Measurements from ENCODE around the gene C19orf33.

Gene C19orf33

DNA sequence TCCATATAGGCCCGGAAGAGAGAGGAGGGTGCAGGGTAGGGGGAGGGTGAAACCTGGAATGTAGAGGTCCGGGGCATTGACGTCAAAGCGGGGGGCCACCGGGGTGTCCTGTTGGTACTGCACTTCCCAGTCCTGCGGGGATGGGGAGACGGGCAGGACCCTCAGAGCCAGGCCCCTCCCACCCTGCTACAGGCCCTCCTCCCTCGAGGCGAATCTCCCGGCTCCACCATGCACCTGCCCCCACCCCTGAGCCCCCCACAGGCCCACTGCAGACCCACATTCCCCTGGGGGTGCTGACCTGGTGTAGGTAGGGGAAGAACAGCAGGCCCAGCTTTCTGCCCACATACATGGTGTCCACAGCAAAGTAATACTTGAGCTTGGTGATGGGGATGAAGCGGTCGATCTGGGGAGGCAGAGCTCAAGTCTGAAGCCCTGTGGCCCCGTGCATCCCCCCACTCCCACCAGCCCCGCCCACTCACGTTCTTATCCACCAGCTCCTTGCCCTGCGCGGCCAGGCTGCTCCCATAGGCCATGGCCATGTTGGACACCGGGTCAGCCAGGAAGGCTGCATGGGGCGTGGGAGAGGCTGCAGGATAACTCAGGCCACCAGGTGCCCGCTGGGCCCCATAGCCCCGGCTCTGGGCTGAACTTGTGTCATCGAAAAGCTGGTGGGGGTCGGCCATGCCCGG is 5.0 kb downstream of the C19orf33 start:
- no peak for DNase-seq (ENCODE audit: low read depth)

GRCh38 chr19:38309615-38310278 is 5.7 kb downstream of the C19orf33 start:
- no peak for DNase-seq (ENCODE audit: low read depth)

- DNase-seq (ENCODE audit: low read depth): no peak
Observed at GRCh38 chr19:38310279-38310670, 6.2 kb downstream of the C19orf33 start.

DNA sequence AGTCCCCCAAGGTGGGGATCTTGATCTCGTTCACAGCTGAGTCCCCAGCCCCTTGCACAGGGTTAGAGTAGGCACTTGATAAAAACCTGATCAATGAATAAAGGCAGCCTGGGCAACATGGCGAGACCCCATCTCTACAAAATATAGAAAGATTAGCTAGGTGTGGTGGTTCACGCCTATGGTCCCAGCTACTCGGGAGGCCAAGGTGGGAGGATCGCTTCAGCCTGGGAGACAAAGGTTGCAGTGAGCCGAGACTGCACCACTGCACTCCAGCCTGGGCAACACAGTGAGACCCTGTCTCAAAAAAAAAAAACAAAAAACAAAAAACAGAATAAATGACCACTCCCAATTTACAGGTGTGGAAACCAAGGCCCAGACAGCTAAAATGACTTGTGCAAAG is 6.9 kb downstream of the C19orf33 start:
- DNase-seq (ENCODE audit: low read depth): no peak

- DNase-seq (ENCODE audit: low read depth): peak; percentile 98
Observed at GRCh38 chr19:38315657-38316476, 11.8 kb downstream of the C19orf33 start, which contains the start of gene YIF1B. YIF1B (minus strand) TSS chr19:38315947; CDS start chr19:38315917, 30 bp downstream.

DNA sequence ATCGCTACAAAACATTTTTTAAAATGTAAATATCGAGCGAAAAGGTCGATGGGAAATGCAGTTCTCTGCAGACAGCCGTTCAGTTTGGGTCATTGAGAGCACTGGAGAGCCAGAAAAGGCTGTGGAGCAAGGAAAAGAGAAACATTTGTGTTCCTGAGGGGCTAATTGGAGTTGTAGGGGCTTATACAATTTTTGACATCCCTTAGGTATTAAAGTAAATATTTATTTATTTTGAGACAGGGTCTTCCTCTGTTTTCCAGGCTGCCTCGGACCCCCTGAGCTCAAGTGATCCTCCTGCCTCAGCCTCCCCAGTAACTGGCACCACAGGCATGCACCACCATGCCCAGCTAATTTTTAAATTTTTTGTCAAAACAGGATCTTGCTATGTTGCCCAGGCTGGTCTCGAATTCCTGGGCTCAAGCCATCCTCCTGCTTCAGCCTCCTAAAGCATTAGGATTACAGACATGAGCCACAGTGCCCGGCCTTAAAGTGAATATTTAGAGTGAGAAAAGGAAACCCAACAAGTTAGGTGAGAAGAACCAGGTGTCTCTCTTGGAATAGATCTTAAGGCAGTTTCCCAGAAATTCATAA is 12.5 kb downstream of the C19orf33 start:
- DNase-seq (ENCODE audit: low read depth): no peak

- no peak for DNase-seq (ENCODE audit: low read depth)
Observed at GRCh38 chr19:38317104-38317612, 13.1 kb downstream of the C19orf33 start.

DNA sequence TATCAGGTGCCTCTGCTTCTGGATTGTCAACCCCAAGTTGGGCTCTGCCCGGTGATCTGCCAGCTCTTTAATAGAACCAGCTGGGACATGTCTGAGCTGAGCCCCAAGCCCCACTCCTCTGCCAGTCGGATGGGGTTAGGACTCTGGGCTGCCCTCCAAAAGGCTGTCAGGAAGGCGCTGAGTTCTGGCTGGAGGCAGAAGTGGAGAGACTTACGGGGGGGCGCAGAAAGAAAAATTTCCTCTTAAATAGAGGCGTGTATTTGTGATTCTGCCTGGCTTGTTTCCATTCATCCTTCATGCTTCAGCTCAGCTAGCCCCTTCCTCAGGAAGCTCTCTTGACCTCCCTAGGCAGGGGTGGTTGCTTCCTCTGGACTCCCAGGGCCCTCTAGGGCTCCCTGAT is 14.6 kb downstream of the C19orf33 start:
- no peak for DNase-seq (ENCODE audit: low read depth)

- DNase-seq (ENCODE audit: low read depth): no peak
Observed at GRCh38 chr19:38319421-38320258, 15.6 kb downstream of the C19orf33 start, which contains the start of gene KCNK6. KCNK6 (plus strand) TSS chr19:38319845; CDS start chr19:38319951, 106 bp downstream.

DNA sequence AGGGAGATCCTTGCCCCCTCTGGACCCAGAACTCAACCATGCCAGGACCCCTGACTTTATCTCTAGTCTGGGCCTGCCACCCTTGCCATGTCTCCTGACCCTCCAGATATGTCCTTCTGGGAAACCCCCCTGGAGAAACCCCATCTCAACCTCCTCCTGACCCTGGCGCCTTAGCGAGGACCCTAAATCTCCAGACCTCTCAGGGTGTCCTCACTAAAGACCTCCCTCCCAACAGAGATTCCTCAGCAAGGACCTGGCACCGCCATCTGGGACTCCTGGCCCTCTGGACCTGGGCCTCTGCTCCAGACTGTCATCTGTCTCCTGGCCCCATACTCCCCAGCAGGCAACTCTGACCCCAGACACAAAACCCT is 16.9 kb downstream of the C19orf33 start:
- DNase-seq (ENCODE audit: low read depth): no peak

DNA sequence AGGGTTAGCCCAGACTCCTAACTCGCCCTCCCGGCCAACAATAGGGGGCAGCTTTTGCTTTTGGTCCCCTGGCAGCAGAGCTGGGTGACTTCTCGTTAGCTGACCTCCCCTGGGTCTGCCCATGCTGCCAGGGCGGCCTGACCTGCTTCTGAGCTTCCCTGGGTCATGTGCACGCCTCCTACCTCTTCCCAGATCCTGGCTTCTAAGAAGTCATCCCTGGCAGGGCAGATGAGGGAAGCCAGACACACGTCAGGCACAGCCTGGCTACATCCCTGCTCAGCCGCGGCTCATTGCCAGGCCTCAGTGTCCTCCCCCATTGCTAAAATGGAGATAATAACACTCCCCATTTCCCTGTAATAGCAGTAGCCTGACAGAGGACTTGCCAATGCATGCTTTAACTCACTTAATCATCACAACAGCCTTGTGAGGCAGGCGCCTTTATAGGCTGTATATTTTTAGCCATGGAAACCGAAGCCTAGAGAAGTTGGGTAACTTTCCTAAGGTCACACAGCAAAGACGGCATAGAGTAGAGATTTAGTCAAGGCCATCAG is 17.7 kb downstream of the C19orf33 start:
- DNase-seq (ENCODE audit: low read depth): peak; percentile 36

- no peak for DNase-seq (ENCODE audit: low read depth)
Observed at GRCh38 chr19:38323291-38323690, 19.2 kb downstream of the C19orf33 start.

DNA sequence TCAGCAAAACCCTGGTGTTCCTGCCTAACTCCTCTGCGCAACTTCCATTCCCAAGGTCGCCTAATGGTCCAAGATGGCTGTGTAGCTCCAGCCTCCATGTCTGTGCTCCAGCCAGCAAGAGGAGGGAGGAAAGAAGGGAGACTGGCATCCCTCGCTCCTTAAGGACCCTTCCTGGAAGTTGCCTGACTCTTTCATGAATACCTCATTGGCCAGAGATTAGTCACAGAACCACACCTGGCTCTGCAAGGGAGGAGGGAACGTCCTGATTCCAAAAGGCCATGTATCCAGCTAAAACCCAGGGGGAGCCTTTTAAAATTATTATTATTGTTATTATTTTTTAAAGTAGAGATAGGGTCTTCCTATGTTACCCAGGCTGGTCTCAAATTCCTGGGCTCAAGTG is 20.4 kb downstream of the C19orf33 start:
- DNase-seq (ENCODE audit: low read depth): no peak

DNA sequence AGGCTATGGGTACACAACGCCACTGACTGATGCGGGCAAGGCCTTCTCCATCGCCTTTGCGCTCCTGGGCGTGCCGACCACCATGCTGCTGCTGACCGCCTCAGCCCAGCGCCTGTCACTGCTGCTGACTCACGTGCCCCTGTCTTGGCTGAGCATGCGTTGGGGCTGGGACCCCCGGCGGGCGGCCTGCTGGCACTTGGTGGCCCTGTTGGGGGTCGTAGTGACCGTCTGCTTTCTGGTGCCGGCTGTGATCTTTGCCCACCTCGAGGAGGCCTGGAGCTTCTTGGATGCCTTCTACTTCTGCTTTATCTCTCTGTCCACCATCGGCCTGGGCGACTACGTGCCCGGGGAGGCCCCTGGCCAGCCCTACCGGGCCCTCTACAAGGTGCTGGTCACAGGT is 22.5 kb downstream of the C19orf33 start:
- no peak for DNase-seq (ENCODE audit: low read depth)

DNA sequence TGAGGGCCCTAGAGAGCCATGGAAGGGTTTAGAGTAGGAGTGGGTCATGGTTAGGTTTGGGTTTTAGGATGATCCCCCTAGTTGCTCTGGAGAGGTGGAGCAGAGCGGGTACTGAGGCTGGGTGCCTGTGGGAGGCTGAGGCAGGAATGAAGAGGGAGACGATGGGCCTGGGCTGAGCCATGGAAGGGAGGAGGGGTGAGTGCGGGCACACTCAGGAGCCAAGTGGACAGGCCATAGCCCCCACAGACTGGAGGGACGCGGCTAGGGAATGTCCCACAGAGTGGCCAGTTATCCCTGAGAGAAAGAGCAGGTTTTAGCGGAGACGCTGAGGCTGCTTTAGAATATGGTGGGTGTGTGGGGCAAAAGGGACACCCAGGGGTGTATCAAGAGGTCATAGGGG is 25.6 kb downstream of the C19orf33 start:
- DNase-seq (ENCODE audit: low read depth): no peak

DNA sequence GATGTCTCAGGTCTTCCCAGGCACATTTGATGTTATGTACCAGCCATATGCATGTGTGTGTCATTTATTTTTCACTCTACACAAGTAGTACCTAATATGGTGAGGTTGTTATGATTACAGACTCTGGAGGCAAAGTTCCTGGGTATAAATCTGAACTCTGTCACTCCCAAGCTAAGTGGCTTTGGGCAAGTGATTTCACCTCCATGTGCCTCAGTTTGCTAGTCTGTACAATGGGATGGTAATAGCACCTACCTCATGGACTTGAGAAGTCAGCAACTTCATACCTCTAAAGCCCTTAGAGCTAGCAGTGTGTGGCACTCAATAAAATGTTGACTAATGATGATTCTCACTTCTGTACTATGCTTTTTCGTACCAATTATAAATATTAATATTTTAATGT is 27.7 kb downstream of the C19orf33 start:
- DNase-seq (ENCODE audit: low read depth): no peak

DNA sequence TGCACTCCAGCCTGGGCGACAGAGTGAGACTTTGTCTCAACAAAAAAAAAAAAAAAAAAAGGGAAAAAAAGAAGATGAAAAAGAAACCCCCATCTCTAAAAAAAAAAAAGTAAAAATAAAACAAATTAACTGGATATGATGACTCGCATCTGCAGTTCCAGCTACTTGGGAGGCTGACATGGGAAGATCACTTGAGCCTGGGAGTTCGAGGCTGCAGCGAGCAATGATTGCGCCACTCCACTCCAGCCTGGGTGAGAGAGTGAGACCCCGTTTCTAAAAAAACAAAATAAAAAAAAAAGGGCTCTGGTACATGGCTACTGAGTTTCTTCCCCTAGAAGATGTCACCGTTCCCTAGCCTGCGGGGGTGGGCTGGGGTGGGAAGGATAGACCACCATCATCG is 29.2 kb downstream of the C19orf33 start:
- peak; percentile 18 for DNase-seq (ENCODE audit: low read depth)

DNA sequence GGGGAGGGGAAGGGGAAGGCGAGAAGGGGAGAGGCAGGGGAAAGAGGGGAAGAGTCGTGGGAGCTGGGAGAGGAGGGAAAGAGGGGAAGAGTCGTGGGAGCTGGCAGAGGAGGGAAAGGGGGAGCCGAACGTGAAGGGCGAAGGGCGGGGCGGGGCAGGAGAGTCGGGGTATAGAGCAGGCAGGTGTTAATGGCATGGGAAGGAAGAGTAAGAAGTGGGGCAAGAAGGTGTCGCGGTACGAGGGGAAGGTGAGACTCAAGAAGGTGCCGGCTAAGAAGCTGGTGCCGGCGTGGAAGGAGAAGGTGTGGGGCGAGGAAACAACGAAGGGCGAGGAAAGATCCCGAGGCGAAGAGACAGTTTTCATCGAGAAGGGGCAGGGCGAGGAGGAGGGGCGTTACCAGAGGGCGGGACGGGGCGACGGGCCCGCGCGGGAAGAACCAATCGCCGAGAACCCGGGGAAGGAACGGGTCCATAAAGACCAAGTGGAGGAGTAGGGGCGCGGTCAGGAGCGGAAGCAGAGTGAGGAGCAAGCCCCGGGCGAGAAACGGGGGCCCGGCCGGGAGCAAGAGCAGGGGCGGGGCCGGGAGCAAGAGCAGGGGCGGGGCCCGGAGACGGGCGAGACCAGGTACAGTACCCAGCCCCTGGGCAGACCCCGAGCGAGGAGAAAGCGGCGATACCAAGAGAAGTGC is 32.0 kb downstream of the C19orf33 start:
- DNase-seq (ENCODE audit: low read depth): peak; percentile 97

DNA sequence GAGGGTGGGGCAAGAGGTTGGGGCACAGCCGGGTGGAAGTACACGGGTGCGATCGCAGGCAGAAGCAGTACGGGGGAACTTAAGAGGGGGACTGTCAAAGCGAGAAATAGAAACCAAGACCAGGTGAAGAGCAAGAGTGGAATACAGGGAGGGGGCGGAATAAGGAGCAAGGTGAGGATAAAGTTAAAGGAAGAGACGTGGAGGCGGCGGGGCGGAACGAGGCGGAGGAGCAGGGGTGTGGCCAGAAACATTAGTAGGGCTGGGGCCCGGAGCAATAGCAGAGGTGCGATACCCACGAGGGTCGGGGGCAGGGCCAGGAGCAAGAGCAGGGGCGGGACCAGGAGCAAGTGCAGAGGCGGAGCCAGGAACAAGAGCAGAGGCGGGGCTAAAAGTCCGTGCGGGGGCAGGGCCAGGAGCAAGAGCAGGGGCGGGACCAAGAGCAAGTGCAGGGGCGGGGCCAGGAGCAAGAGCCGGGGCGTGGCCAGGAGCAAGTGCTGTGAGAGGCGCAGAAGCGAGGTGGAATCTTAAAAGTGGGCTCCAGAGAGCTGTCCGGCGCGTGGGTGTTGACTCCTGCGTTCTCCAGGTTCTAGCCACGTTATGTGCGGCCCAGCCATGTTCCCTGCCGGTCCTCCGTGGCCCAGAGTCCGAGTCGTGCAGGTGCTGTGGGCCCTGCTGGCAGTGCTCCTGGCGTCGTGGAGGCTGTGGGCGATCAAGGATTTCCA is 32.7 kb downstream of the C19orf33 start:
- peak; percentile 96 for DNase-seq (ENCODE audit: low read depth)

DNA sequence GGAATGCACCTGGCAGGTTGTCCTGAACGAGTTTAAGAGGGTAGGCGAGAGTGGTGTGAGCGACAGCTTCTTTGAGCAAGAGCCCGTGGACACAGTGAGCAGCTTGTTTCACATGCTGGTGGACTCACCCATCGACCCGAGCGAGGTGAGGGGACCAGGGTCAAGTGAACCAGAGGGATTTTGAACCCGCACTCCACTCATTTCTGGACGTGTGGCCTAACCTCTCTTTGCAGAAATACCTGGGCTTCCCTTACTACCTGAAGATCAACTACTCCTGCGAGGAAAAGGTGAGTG is 33.3 kb downstream of the C19orf33 start:
- no peak for DNase-seq (ENCODE audit: low read depth)

All from iris pigment epithelial cell (primary cell).